ENCODE data around the gene PHGDH.

DNA sequence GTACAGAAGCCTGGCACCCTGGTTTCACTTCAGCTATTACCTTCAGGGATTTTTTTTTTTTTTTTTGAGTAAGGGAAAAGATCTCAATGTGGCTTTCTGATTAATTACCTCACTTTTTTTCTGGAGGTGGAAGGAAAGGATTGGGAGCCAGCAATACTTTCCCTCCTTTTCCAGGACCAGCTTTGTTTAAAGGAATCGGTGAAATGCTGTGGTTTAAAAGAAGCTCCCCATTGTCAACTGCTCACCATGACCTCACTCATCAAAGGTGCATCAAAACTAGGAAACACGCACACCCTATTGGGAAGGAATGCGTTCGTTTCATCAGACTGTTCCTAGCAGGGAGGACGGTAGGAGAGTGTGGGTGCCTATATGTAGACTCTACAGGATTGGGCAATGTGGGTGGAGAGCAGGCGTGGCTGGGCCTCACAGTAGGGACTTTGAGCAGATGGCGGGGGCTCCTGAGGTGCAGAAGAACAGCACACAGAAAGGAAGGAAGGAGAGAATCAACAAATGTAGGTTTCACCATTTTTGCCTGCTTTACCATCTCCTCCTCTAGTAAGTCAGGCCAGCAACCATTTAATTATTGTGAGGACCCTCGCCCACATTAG lies 13.0 kb downstream of the PHGDH start:
- TF ChIP-seq CTCF (IDR thresholded peaks at IDR 0.05; ENCODE audit: insufficient read depth, low read length) (no peak), REST (IDR thresholded peaks at IDR 0.05; ENCODE audit: insufficient replicate concordance, low read depth) (no peak), POLR2AphosphoS5 (IDR thresholded peaks at IDR 0.05; ENCODE audit: low read depth) (no peak)

All from HL-60 (cell line).